ENCODE data around the gene SNX4.
A peak's percentile ranks its signal among the peaks of the same experiment; 100 is the strongest.
"Not testable (repeated sequence)": the region's sequence is repeated elsewhere in the genome, so short reads cannot be mapped to it uniquely, and the experiment has no call there.

The SNX4 gene

GRCh38 chr3:125507128-125507527 is 12.9 kb downstream of the SNX4 start:
- Histone ChIP-seq H3K4me3 (ENCODE audit: low read length) (no peak overlapping the region), H3K36me3 (ENCODE audit: control insufficient read depth, insufficient read depth, low read length, severe bottlenecking) (peaks cover 47% of the 10 kb centered on the region), H3K27me3 (replicated peaks; ENCODE audit: control insufficient read depth, insufficient read depth, low read length) (no peaks in the 10 kb centered on the region), H3K9ac (ENCODE audit: low read length) (no peak overlapping the region), H3K9me3 (ENCODE audit: control insufficient read depth, low read length) (peaks cover 16% of the 10 kb centered on the region), H3K4me1 (ENCODE audit: control insufficient read depth, insufficient read depth, low read length) (peaks cover 8% of the 10 kb centered on the region)
- DNase-seq (ENCODE audit: low read depth) = no peak

GRCh38 chr3:125498630-125499029 is 21.4 kb downstream of the SNX4 start:
- Histone ChIP-seq H3K36me3 (ENCODE audit: control insufficient read depth, insufficient read depth, low read length, severe bottlenecking) (peaks cover 69% of the 10 kb centered on the region), H3K27me3 (replicated peaks; ENCODE audit: control insufficient read depth, insufficient read depth, low read length) (no peaks in the 10 kb centered on the region), H3K9ac (ENCODE audit: low read length) (no peak overlapping the region), H3K9me3 (ENCODE audit: control insufficient read depth, low read length) (no peaks in the 10 kb centered on the region), H3K4me3 (ENCODE audit: low read length) (no peak overlapping the region), H3K4me1 (ENCODE audit: control insufficient read depth, insufficient read depth, low read length) (no peaks in the 10 kb centered on the region)
- no peak for DNase-seq (ENCODE audit: low read depth)

- no peaks in the 10 kb centered on the region for H3K4me1 ChIP-seq (ENCODE audit: control insufficient read depth, insufficient read depth, low read length)
- no peak overlapping the region for H3K4me3 ChIP-seq (ENCODE audit: low read length)
- H3K9me3 ChIP-seq (ENCODE audit: control insufficient read depth, low read length) = no peaks in the 10 kb centered on the region
- no peak for DNase-seq (ENCODE audit: low read depth)
- peaks cover 81% of the 10 kb centered on the region for H3K36me3 ChIP-seq (ENCODE audit: control insufficient read depth, insufficient read depth, low read length, severe bottlenecking)
- no peaks in the 10 kb centered on the region for H3K27me3 ChIP-seq (replicated peaks; ENCODE audit: control insufficient read depth, insufficient read depth, low read length)
- no peak overlapping the region for H3K9ac ChIP-seq (ENCODE audit: low read length)
Measured at GRCh38 chr3:125496701-125497100, 23.3 kb downstream of the SNX4 start.

- Histone ChIP-seq H3K9ac (ENCODE audit: low read length) (no peak overlapping the region), H3K4me1 (ENCODE audit: control insufficient read depth, insufficient read depth, low read length) (peaks cover 28% of the 10 kb centered on the region), H3K36me3 (ENCODE audit: control insufficient read depth, insufficient read depth, low read length, severe bottlenecking) (peaks cover 21% of the 10 kb centered on the region), H3K27me3 (replicated peaks; ENCODE audit: control insufficient read depth, insufficient read depth, low read length) (no peaks in the 10 kb centered on the region), H3K9me3 (ENCODE audit: control insufficient read depth, low read length) (no peaks in the 10 kb centered on the region), H3K4me3 (ENCODE audit: low read length) (no peak overlapping the region)
- DNase-seq (ENCODE audit: low read depth) = no peak
Measured at GRCh38 chr3:125482406-125482805, 37.6 kb downstream of the SNX4 start.

GRCh38 chr3:125481786-125482185 is 38.2 kb downstream of the SNX4 start:
- H3K36me3 ChIP-seq (ENCODE audit: control insufficient read depth, insufficient read depth, low read length, severe bottlenecking) = peaks cover 19% of the 10 kb centered on the region
- H3K9me3 ChIP-seq (ENCODE audit: control insufficient read depth, low read length) = no peaks in the 10 kb centered on the region
- no peak overlapping the region for H3K9ac ChIP-seq (ENCODE audit: low read length)
- H3K27me3 ChIP-seq (replicated peaks; ENCODE audit: control insufficient read depth, insufficient read depth, low read length) = no peaks in the 10 kb centered on the region
- no peak for DNase-seq (ENCODE audit: low read depth)
- H3K4me3 ChIP-seq (ENCODE audit: low read length) = no peak overlapping the region
- H3K4me1 ChIP-seq (ENCODE audit: control insufficient read depth, insufficient read depth, low read length) = peaks cover 28% of the 10 kb centered on the region

- peaks cover 28% of the 10 kb centered on the region for H3K4me1 ChIP-seq (ENCODE audit: control insufficient read depth, insufficient read depth, low read length)
- H3K9me3 ChIP-seq (ENCODE audit: control insufficient read depth, low read length); H3K27me3 ChIP-seq (replicated peaks; ENCODE audit: control insufficient read depth, insufficient read depth, low read length); H3K9ac ChIP-seq (ENCODE audit: low read length); DNase-seq (ENCODE audit: low read depth); H3K4me3 ChIP-seq (ENCODE audit: low read length): not testable (repeated sequence)
- H3K36me3 ChIP-seq (ENCODE audit: control insufficient read depth, insufficient read depth, low read length, severe bottlenecking) = peaks cover 18% of the 10 kb centered on the region
Measured at GRCh38 chr3:125481375-125481759, 38.6 kb downstream of the SNX4 start.

- H3K4me3 ChIP-seq (ENCODE audit: low read length) = peak overlapping the region; percentile 19
- H3K9ac ChIP-seq (ENCODE audit: low read length) = no peak overlapping the region
- H3K9me3 ChIP-seq (ENCODE audit: control insufficient read depth, low read length) = no peaks in the 10 kb centered on the region
- peaks cover 19% of the 10 kb centered on the region for H3K36me3 ChIP-seq (ENCODE audit: control insufficient read depth, insufficient read depth, low read length, severe bottlenecking)
- DNase-seq (ENCODE audit: low read depth) = peak; percentile 74
- H3K27me3 ChIP-seq (replicated peaks; ENCODE audit: control insufficient read depth, insufficient read depth, low read length) = no peaks in the 10 kb centered on the region
- H3K4me1 ChIP-seq (ENCODE audit: control insufficient read depth, insufficient read depth, low read length) = peaks cover 28% of the 10 kb centered on the region
Measured at GRCh38 chr3:125480656-125481374, 39.2 kb downstream of the SNX4 start.

- Histone ChIP-seq H3K9ac (ENCODE audit: low read length) (no peak overlapping the region), H3K4me1 (ENCODE audit: control insufficient read depth, insufficient read depth, low read length) (peaks cover 28% of the 10 kb centered on the region), H3K9me3 (ENCODE audit: control insufficient read depth, low read length) (no peaks in the 10 kb centered on the region), H3K36me3 (ENCODE audit: control insufficient read depth, insufficient read depth, low read length, severe bottlenecking) (peaks cover 27% of the 10 kb centered on the region), H3K4me3 (ENCODE audit: low read length) (no peak overlapping the region), H3K27me3 (replicated peaks; ENCODE audit: control insufficient read depth, insufficient read depth, low read length) (no peaks in the 10 kb centered on the region)
- DNase-seq (ENCODE audit: low read depth) = no peak
Measured at GRCh38 chr3:125479091-125479490, 40.9 kb downstream of the SNX4 start.

- DNase-seq (ENCODE audit: low read depth) = peak; percentile 48
- H3K9me3 ChIP-seq (ENCODE audit: control insufficient read depth, low read length) = no peaks in the 10 kb centered on the region
- H3K27me3 ChIP-seq (replicated peaks; ENCODE audit: control insufficient read depth, insufficient read depth, low read length) = no peaks in the 10 kb centered on the region
- peaks cover 33% of the 10 kb centered on the region for H3K36me3 ChIP-seq (ENCODE audit: control insufficient read depth, insufficient read depth, low read length, severe bottlenecking)
- H3K4me3 ChIP-seq (ENCODE audit: low read length) = no peak overlapping the region
- peaks cover 28% of the 10 kb centered on the region for H3K4me1 ChIP-seq (ENCODE audit: control insufficient read depth, insufficient read depth, low read length)
- H3K9ac ChIP-seq (ENCODE audit: low read length) = peak overlapping the region; percentile 29
Measured at GRCh38 chr3:125478326-125478725, 41.7 kb downstream of the SNX4 start.

GRCh38 chr3:125477701-125478100 is 42.3 kb downstream of the SNX4 start:
- no peak for DNase-seq (ENCODE audit: low read depth)
- Histone ChIP-seq H3K36me3 (ENCODE audit: control insufficient read depth, insufficient read depth, low read length, severe bottlenecking) (peaks cover 37% of the 10 kb centered on the region), H3K27me3 (replicated peaks; ENCODE audit: control insufficient read depth, insufficient read depth, low read length) (no peaks in the 10 kb centered on the region)

GRCh38 chr3:125470671-125471070 is 49.3 kb downstream of the SNX4 start:
- H3K36me3 ChIP-seq (ENCODE audit: control insufficient read depth, insufficient read depth, low read length, severe bottlenecking) = peaks cover 80% of the 10 kb centered on the region
- no peak overlapping the region for H3K9ac ChIP-seq (ENCODE audit: low read length)
- no peak overlapping the region for H3K4me3 ChIP-seq (ENCODE audit: low read length)
- no peaks in the 10 kb centered on the region for H3K9me3 ChIP-seq (ENCODE audit: control insufficient read depth, low read length)
- no peaks in the 10 kb centered on the region for H3K27me3 ChIP-seq (replicated peaks; ENCODE audit: control insufficient read depth, insufficient read depth, low read length)
- no peaks in the 10 kb centered on the region for H3K4me1 ChIP-seq (ENCODE audit: control insufficient read depth, insufficient read depth, low read length)
- no peak for DNase-seq (ENCODE audit: low read depth)

More at GRCh38 chr3:125477701-125478100, 42.3 kb downstream of the SNX4 start:
- no peaks in the 10 kb centered on the region for H3K9me3 ChIP-seq (ENCODE audit: control insufficient read depth, low read length)
- H3K4me1 ChIP-seq (ENCODE audit: control insufficient read depth, insufficient read depth, low read length) = peaks cover 28% of the 10 kb centered on the region
- no peak overlapping the region for H3K4me3 ChIP-seq (ENCODE audit: low read length)
- H3K9ac ChIP-seq (ENCODE audit: low read length) = no peak overlapping the region
